Activated CD8-positive, alpha-beta T cell treated with anti-CD3 and anti-CD28 coated beads, Interleukin-2, amount 10 ng/mL, durations not matched to agents 7 days and 5 days (primary cell): Measurements from ENCODE around the gene PRH1. TPM values are rescaled to one million over a fixed set of nuclear protein-coding genes. Genes with fewer than 3 reads are reported as not detected.
A peak's percentile ranks its signal among the peaks of the same experiment; 100 is the strongest.

Experiments
- ATAC-seq: fragments of 150-1000 bp; cut with Tn5 transposase; one replicate; pipeline ENCODE4 v1.10.0; 2021; ENCODE audit warnings: moderate library complexity
- CTCF ChIA-PET: fragments of 350-600 bp; sonication (Branson Sonifier 250); formaldehyde crosslinking; loops from one replicate; lab custom pipeline; 2021; ENCODE audit warnings: antibody characterized with exemption; lab: Charles Lee
- POLR2A ChIA-PET: fragments of 350-600 bp; sonication (Branson Sonifier 250); formaldehyde crosslinking; loops from one replicate; lab custom pipeline; 2021; ENCODE audit warnings: antibody characterized with exemption; lab: Charles Lee
- DNase-seq: peaks from one replicate; pipeline ENCODE4 v3.0.0-alpha.2; 2020
- H3K27ac Mint-ChIP-seq: one replicate; pipeline ENCODE4 v1.8.0; 2021; ENCODE audit warnings: mild to moderate bottlenecking, mixed read lengths
- H3K27me3 Mint-ChIP-seq: one replicate; pipeline ENCODE4 v1.8.0; 2021; ENCODE audit warnings: low read depth, mixed read lengths
- H3K36me3 Mint-ChIP-seq: one replicate; pipeline ENCODE4 v1.8.0; 2021; ENCODE audit warnings: low read depth, mixed read lengths
- H3K4me1 Mint-ChIP-seq: one replicate; pipeline ENCODE4 v1.8.0; 2021; ENCODE audit warnings: low read depth, mixed read lengths
- H3K4me3 Mint-ChIP-seq: one replicate; pipeline ENCODE4 v1.8.0; 2021; ENCODE audit warnings: mild to moderate bottlenecking, mixed read lengths
- H3K9me3 Mint-ChIP-seq: one replicate; pipeline ENCODE4 v1.8.0; 2022; ENCODE audit warnings: mixed read lengths; ENCODE audit not compliant: insufficient read depth
- total RNA-seq, 2 experiments: library from RNA; stranded (reverse); gene quantifications; one replicate each; pipeline ENCODE4 v1.2.3, GENCODE V29; 2021

The PRH1 gene
- total RNA-seq, 2 experiments from 2014 or later, result 21.3 to 21.4 TPM

DNA sequence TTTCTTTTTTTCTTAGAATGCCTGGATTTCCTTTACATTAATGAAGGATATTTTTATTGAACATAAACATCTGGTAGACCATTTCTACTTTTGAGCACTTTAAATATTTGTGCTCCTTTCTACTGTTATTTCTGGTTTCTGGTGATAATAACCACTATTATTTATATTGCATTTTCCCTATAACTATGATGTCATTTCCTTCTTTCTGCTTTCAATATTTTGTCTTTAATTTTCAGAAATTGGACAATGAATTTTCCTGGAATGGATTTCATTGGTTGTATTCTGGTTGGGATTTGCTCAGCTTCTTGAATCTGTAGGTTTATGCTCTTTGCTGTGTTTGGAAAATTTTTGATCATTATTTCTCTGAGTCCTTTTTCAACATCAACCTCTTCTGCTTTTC is 5.2 kb upstream of the PRH1 start:
- ChIA-PET POLR2A (interaction anchor here (0.7 kb wide), 1 partner anchor 207 kb away, joined by 3 read pairs; no protein-coding TSS in a partner anchor), CTCF (no interaction called here)
- Mint-ChIP-seq H3K27ac (no peak overlapping the region), H3K4me3 (no peak overlapping the region), H3K36me3 (peaks cover 5% of the 10 kb centered on the region), H3K9me3 (no peaks in the 10 kb centered on the region), H3K4me1 (no peaks in the 10 kb centered on the region), H3K27me3 (no peaks in the 10 kb centered on the region)
- no peak for DNase-seq
- ATAC-seq, result no peak

DNA sequence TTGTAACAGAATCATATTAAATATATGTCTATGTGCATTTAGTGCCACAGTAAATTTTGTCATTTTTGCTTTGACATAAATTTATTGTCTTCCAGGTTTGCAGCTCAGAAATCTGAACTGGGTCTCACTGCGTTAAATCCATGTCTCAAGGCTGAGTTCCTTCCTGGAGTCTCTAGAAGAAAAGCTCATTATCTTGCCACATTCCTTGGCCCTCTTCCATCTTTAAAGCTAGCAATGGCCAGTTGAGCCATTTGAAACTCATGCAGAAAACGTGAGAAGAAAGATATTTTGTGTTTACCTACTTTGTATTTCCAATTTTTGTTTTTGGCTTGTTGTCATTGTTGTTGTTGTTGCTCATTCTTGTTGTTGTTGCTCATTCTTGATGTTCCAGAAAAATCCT is 10.7 kb downstream of the PRH1 start:
- CTCF ChIA-PET, result interaction anchor here (0.5 kb wide), 1 partner anchor 8 kb away, joined by 3 read pairs; no protein-coding TSS in a partner anchor
- peaks cover 6% of the 10 kb centered on the region for H3K9me3 Mint-ChIP-seq
- DNase-seq (no peak), ATAC-seq (no peak)
- H3K27ac Mint-ChIP-seq, result no peak overlapping the region
- H3K4me3 Mint-ChIP-seq, result no peak overlapping the region
- no peaks in the 10 kb centered on the region for H3K27me3 Mint-ChIP-seq
- POLR2A ChIA-PET, result interaction anchor here (0.7 kb wide), 1 partner anchor 102 kb away, joined by 3 read pairs; no protein-coding TSS in a partner anchor
- H3K36me3 Mint-ChIP-seq, result peaks cover 13% of the 10 kb centered on the region
- no peaks in the 10 kb centered on the region for H3K4me1 Mint-ChIP-seq

DNA sequence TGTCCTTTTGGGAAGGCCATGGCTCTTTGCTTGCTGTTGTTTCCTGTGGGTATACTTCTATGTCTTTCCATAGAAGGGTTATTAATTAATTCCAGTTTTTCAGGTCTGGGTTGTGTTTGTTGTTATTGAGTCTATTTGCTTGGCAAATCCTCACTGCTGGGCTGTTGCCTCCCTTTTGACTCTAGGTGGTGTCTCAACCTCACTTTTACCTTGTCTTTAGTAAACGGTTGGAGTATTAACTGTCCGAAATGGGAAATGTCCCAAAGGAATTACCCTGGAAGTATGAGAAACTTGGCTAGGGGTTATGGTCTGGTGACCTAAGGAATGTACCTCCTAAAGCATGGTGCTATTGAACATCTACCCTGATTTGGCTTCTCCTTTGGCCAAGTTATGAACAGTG is 16.7 kb downstream of the PRH1 start:
- H3K36me3 Mint-ChIP-seq, result peaks cover 3% of the 10 kb centered on the region
- no peak overlapping the region for H3K27ac Mint-ChIP-seq
- POLR2A ChIA-PET, result no interaction called here
- H3K4me3 Mint-ChIP-seq, result no peak overlapping the region
- CTCF ChIA-PET, result no interaction called here
- no peaks in the 10 kb centered on the region for H3K4me1 Mint-ChIP-seq
- H3K27me3 Mint-ChIP-seq, result no peaks in the 10 kb centered on the region
- ATAC-seq (no peak), DNase-seq (no peak)
- H3K9me3 Mint-ChIP-seq, result peaks cover 8% of the 10 kb centered on the region

DNA sequence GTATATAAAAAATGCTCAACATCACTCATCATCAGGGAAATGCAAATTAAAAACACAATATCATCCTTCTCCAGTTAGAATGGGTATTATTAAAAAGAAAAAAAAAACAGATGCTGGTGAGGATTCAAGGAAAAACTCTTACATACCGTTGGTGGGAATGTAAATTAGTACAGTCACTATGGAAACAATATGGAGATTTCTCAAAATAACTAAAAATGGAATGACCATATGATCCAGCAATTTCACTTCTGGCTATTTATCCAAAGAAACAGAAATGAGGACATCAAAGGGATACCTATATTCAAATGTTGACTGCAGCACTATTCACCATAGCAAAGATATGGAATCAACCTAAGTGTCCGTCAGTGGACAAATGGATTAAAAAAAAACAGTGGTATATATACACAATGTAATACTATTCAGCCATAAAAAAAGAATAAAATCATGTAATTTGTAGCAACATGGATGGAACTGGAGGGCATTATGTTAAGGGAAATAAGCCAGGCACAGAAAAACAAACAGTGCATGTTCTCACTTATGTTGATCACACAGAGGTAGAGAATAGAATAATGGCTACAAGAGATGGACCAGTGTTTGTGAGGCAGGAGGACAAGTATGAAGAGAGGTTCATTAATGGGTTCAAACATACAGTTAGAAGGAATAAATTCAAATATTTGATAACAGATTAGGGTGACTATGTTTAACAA is 20.4 kb downstream of the PRH1 start:
- DNase-seq (no peak), ATAC-seq (no peak)
- ChIA-PET POLR2A (no interaction called here), CTCF (no interaction called here)
- Mint-ChIP-seq H3K4me3 (no peak overlapping the region), H3K36me3 (peaks cover 21% of the 10 kb centered on the region), H3K27ac (no peak overlapping the region), H3K4me1 (no peaks in the 10 kb centered on the region), H3K9me3 (peaks cover 22% of the 10 kb centered on the region), H3K27me3 (no peaks in the 10 kb centered on the region)

DNA sequence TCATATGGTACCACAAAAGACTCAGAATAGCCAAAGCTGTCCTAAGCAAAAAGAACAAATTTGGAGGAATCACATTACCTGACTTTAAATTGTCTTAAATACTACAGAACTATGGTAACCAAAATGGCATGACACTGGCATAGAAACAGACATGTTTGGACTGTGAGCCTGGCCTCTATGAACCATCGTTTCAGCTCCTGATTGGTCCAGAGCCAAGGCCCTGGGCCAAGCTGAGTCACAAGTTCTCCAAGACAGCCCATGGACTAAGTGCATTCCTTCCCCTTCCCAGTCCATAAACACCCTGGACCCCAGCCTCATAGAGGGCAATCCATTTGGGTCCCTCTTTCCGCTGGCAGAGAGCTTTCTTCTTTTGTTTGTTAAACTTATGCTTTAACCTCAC is 22.7 kb downstream of the PRH1 start:
- H3K36me3 Mint-ChIP-seq, result peaks cover 41% of the 10 kb centered on the region
- no peaks in the 10 kb centered on the region for H3K4me1 Mint-ChIP-seq
- CTCF ChIA-PET, result no interaction called here
- no peaks in the 10 kb centered on the region for H3K27me3 Mint-ChIP-seq
- H3K4me3 Mint-ChIP-seq, result no peak overlapping the region
- POLR2A ChIA-PET, result no interaction called here
- peaks cover 34% of the 10 kb centered on the region for H3K9me3 Mint-ChIP-seq
- no peak overlapping the region for H3K27ac Mint-ChIP-seq
- DNase-seq (no peak), ATAC-seq (no peak)

DNA sequence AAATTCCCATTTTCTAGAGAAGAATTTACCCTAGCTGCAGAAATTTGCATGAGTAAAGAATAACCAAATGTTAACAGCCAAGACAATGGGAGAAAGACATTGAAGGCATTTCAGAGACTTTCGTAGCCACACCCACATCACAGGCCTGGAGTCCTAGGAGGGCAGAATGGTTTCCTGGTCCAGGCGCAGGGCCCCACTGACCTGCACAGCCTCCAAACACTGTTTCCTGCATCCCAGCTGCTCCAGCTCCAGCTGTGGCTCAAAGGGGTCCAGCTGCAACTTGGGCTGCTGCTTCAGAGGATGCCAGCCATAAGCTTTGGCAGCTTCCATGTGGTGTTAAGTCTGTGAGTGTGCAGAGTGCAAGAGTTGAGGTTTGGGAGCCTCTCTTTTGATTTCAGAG is 28.2 kb downstream of the PRH1 start:
- Mint-ChIP-seq H3K27me3 (no peaks in the 10 kb centered on the region), H3K4me1 (peaks cover 18% of the 10 kb centered on the region), H3K4me3 (no peak overlapping the region), H3K9me3 (peaks cover 31% of the 10 kb centered on the region), H3K27ac (no peak overlapping the region), H3K36me3 (peaks cover 65% of the 10 kb centered on the region)
- no peak for DNase-seq
- POLR2A ChIA-PET, result no interaction called here
- ATAC-seq, result no peak
- CTCF ChIA-PET, result no interaction called here

DNA sequence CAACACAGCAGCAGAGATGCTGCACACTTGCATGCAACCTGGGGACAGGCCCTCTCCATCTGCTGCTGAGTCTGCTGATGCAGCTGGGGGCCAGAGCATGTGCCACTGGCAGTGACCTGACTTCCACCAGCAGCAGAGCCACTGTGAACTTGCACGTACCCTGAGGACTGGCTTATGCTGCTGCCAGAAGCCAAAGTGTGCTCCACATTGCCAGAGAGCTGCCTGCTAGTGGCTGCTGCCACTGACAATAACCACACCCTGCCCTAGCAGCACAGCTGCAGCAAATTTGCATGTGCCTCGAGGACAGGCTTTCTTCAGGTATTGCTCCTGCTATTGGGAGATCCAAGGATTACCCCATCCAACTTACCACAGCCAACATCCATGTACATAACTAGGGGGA is 30.3 kb downstream of the PRH1 start:
- ChIA-PET CTCF (no interaction called here), POLR2A (no interaction called here)
- H3K27ac Mint-ChIP-seq, result no peak overlapping the region
- H3K4me1 Mint-ChIP-seq, result peaks cover 38% of the 10 kb centered on the region
- H3K4me3 Mint-ChIP-seq, result no peak overlapping the region
- DNase-seq (no peak), ATAC-seq (no peak)
- peaks cover 59% of the 10 kb centered on the region for H3K36me3 Mint-ChIP-seq
- peaks cover 20% of the 10 kb centered on the region for H3K9me3 Mint-ChIP-seq
- no peaks in the 10 kb centered on the region for H3K27me3 Mint-ChIP-seq

DNA sequence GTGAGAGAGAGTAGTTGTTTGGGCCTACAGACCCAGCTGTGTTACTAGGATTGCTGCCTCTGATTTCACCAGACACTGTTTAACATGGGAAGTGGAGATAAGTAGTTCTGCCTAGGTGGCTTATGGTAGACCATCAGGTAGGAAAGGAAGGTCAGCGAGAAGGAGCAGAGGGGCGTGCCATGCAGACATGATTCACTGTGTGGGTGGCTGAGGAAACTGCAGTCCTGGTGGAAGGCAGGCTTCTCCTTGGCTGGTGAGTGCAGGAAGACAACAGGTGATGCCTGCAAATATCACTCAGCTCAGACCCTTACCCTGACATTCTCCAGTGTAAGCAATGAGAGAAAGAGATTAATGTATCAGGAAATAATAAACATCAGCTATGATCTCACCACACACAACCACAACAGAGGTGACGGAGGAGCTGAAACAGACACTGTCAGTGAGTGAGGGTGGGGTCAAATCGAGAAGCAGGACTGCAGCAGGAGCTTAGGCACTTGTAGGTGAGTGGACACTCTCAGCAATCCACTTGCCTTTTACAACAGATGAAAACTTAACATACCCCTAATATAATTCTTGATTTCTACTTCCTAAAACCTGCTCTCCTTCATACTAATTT is 32.7 kb downstream of the PRH1 start:
- DNase-seq (no peak), ATAC-seq (no peak)
- Mint-ChIP-seq H3K27ac (peak overlapping the region; percentile 62), H3K4me3 (no peak overlapping the region), H3K36me3 (peaks cover 58% of the 10 kb centered on the region), H3K4me1 (peaks cover 44% of the 10 kb centered on the region), H3K9me3 (peaks cover 8% of the 10 kb centered on the region), H3K27me3 (no peaks in the 10 kb centered on the region)
- POLR2A ChIA-PET, result interaction anchor here (0.9 to 1.5 kb wide), 3 partner anchors 321 to 694 kb away, joined by 3 to 5 read pairs (median 3); no protein-coding TSS in a partner anchor
- CTCF ChIA-PET, result interaction anchor here (0.6 kb wide), 1 partner anchor 11 kb away, joined by 3 read pairs; no protein-coding TSS in a partner anchor

DNA sequence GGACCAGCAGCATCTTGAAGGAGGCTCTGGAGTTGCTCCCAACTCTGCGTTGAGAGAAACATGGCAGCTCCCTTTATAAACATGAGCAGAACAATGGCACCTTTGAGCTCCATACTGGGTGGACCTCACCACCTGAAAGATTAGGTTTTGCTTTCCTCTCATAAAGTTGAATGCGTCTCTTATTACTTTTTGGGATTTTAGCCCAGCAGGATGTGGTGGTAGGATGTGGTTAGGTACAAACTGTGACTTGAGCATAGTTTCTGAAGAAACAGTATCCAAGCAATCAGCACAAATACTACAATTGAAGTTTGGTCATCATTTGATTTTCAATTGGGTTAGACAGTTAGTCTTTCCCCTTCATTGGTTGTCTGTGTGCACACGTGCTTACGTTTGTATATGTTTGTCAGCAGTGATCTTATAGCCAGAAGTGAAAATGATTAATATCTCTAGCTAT is 34.6 kb downstream of the PRH1 start, which contains the start of gene PRR4:
Gene PRR4, minus strand, starts transcription at position 51 of the 454 bp plus-strand sequence. Its CDS starts 38 bp downstream, at position 13.
- DNase-seq, result peak; percentile 84
- peaks cover 44% of the 10 kb centered on the region for H3K4me1 Mint-ChIP-seq
- peak within 1 kb of the TSS; percentile 2 for H3K4me3 Mint-ChIP-seq
- H3K36me3 Mint-ChIP-seq, result peaks cover 51% of the 10 kb centered on the region
- no peaks in the 10 kb centered on the region for H3K9me3 Mint-ChIP-seq
- POLR2A ChIA-PET, result interaction anchor here (1.5 kb wide), 1 partner anchor 322 kb away, joined by 5 read pairs; no protein-coding TSS in a partner anchor
- CTCF ChIA-PET, result interaction anchor here (0.8 to 1.0 kb wide), 4 partner anchors 23 to 110 kb away, joined by 3 read pairs; partner anchors contain the start of gene TAS2R10
- H3K27me3 Mint-ChIP-seq, result no peaks in the 10 kb centered on the region
- H3K27ac Mint-ChIP-seq, result peak within 1 kb of the TSS; percentile 80
- ATAC-seq, result peak; percentile 89

- no peaks in the 10 kb centered on the region for H3K9me3 Mint-ChIP-seq
- no peaks in the 10 kb centered on the region for H3K27me3 Mint-ChIP-seq
- ChIA-PET POLR2A (interaction anchor here (0.7 kb wide), 1 partner anchor 151 kb away, joined by 3 read pairs; no protein-coding TSS in a partner anchor), CTCF (interaction anchor here (0.7 kb wide), 1 partner anchor 21 kb away, joined by 3 read pairs; no protein-coding TSS in a partner anchor)
- peaks cover 42% of the 10 kb centered on the region for H3K4me1 Mint-ChIP-seq
- ATAC-seq (no peak), DNase-seq (no peak)
- peak overlapping the region; percentile 46 for H3K27ac Mint-ChIP-seq
- no peak overlapping the region for H3K4me3 Mint-ChIP-seq
- peaks cover 50% of the 10 kb centered on the region for H3K36me3 Mint-ChIP-seq
Measured at GRCh38 chr12:10847744-10848143, 36.3 kb downstream of the PRH1 start.

DNA sequence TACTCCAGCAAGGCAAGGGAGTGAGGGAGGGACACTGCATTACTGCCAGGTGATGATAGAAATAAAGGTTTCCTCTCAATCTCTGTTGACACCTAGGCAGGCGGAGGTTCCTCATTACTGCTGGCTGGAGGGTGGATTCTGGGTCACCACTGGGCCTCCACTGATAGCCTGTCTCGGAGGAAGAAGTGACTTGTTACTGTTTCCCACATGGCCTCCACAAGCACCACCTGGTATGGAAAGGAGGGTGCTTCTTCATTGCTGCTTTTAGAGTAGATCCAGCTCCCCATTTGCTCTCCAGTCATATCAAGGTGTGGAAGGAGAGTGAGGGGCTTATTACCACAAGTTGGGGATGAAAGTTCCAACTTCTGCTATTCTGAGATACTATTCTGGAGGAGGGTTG is 41.2 kb downstream of the PRH1 start:
- ATAC-seq, result no peak
- peaks cover 2% of the 10 kb centered on the region for H3K4me1 Mint-ChIP-seq
- H3K36me3 Mint-ChIP-seq, result peaks cover 21% of the 10 kb centered on the region
- no peak for DNase-seq
- H3K9me3 Mint-ChIP-seq, result no peaks in the 10 kb centered on the region
- H3K4me3 Mint-ChIP-seq, result no peak overlapping the region
- ChIA-PET CTCF (no interaction called here), POLR2A (no interaction called here)
- H3K27ac Mint-ChIP-seq, result no peak overlapping the region
- no peaks in the 10 kb centered on the region for H3K27me3 Mint-ChIP-seq

GRCh38 chr12:10838461-10838860 is 45.6 kb downstream of the PRH1 start:
- Mint-ChIP-seq H3K9me3 (no peaks in the 10 kb centered on the region), H3K27me3 (no peaks in the 10 kb centered on the region), H3K4me1 (no peaks in the 10 kb centered on the region), H3K36me3 (peaks cover 4% of the 10 kb centered on the region), H3K4me3 (no peak overlapping the region), H3K27ac (no peak overlapping the region)
- ATAC-seq (no peak), DNase-seq (no peak)
- POLR2A ChIA-PET, result no interaction called here
- CTCF ChIA-PET, result no interaction called here
